ENCODE data around the gene ANAPC1.
"Not testable (repeated sequence)": the region's sequence is repeated elsewhere in the genome, so short reads cannot be mapped to it uniquely, and the experiment has no call there.

The ANAPC1 gene
- 44.5 to 66.2 (median 63.7) reads per million in 4 donors for total RNA-seq

DNA sequence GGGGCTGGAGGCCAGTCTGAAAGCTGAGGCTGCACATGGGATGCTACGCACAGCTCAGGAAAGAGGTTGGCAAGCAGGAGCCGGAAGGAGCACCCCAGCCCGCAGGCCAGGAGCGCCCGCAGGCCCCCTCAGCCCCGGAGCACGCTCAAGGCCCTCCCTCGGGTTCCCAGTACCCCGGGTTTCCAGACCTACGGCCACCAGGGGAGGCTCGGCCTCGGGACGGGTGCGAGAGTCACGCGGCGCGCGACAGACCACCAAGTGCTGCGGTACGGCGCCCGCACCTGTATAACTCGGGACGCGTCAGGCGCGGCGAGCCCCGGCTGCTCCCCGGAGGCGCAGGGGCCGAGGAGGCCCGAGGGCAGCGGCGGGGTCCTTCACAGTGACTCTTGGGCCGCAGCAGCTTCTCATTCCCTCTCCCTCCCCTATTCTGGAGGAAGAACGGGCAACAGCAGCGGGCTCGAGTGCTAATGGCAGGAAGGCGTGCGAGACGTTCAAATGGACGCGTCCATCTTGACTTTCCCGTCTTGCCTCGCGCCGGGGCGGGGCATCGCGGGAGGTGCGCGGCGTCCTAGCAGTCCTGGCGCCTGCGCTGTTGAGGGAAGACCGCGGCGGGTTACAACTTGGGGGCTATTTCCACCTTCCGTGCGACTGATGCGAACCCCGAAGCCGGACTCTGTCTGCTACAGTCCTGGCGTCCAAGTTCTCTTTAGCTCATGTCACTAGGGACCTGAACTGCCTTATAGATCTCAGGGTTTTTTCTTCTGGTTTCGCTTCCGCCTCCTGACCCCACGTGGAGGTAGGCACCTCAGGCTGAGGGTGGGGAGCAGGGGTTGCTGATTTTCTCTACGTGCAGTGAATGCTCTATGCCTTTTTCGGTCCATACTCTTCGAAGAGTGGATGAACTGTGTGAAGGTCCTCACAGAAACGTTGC lies at the start of gene ANAPC1:
Gene ANAPC1, minus strand, starts transcription at position 533 of the 931 bp plus-strand sequence. CDS start 3,368 bp downstream, outside the sequence.
- DNase-seq: peak; percentile 67 to 83 (median 80)

- DNase-seq: no peak
Observed at GRCh38 chr2:111932841-111933291, 48.9 kb upstream of the ANAPC1 start.

DNA sequence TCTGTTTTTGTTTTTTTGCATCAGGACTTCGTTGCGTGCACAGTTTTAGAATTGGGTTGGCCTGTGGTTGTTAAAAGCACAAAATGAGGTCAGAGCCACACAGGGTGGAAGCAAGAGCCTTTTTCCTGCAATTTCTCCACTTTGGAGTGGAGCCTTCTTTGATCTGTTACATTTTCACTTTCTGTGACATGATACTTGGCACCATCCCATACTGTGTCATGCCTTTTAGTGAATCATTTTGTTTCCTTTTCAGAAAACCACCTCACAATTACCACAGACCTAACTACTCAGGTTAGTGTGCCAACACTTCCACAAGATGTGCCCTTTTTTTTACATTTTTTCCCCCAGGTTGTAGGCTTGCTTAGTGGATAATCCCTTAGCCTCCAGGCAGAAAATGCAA lies 46.9 kb upstream of the ANAPC1 start:
- peak in 1 of 5 donors; percentile 75 for DNase-seq

DNA sequence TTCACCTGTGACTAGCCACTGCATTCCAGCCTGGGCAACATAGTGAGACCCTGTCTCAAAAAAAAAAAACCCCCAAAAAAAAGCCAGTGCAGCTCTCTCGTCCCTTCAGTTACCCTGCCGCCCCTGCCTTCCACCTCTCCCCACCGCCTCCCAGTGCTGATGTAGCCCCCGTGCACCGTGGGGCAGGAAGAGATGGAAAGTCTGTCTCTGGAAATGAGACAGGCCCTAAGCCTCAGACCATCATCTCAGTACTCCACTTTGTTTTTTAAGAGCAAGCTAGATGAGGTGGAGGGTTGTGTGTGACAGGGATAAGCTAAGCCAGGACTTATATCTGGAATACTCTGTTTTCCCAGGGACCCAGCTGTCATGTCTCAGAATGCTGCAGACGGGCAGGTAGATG lies 46.4 kb upstream of the ANAPC1 start:
- no peak for DNase-seq

GRCh38 chr2:111927723-111928122 lies 43.7 kb upstream of the ANAPC1 start:
- DNase-seq: no peak

DNA sequence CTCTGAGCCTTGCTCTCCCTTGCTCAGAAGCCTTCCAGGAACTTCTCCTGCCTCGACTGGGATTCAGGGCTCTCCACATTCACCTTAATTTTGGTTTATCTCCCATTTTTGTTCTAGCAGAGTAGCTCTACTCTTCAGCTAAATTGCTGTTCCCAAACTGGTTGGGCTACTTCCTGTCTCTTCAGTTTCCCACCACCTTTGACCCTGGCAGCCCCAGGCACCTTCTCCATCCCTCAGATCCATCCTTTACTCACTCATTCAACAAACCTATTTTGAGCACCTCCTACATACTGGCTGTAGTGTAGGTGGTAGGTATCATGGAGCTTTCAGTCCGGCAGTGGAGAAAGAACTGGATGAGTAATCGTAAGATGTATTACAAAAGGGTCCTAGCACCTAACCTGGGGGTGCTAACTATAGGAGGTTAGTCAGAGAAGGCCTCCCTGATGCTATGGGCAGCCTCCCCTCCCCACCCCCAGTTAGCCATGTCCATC lies 40.7 kb upstream of the ANAPC1 start:
- no peak for DNase-seq

GRCh38 chr2:111923276-111923804 lies 39.3 kb upstream of the ANAPC1 start:
- no peak for DNase-seq

GRCh38 chr2:111919794-111920608 lies 36.0 kb upstream of the ANAPC1 start:
- no peak for DNase-seq

DNA sequence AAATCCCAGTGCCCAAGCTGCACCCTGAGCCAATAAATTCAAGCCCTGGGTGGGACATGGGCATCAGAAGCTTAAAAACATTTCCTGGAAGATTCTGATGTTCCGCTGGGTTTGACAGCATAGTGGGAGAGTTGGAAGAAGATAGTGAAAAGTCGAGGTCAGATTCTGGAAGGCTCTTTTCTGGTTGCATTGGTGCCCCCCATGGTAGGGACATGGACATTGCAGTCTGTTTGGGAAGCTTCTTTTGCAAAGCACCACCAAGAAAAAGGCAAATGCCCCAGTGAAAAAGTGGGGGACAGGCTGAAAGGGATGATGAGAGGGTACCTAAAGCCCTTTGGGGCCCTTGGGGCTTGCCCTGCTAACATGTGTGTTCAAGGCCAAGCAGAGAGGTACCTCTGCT lies 35.4 kb upstream of the ANAPC1 start:
- no peak for DNase-seq

GRCh38 chr2:111918383-111918806 lies 34.4 kb upstream of the ANAPC1 start:
- DNase-seq: no peak

DNA sequence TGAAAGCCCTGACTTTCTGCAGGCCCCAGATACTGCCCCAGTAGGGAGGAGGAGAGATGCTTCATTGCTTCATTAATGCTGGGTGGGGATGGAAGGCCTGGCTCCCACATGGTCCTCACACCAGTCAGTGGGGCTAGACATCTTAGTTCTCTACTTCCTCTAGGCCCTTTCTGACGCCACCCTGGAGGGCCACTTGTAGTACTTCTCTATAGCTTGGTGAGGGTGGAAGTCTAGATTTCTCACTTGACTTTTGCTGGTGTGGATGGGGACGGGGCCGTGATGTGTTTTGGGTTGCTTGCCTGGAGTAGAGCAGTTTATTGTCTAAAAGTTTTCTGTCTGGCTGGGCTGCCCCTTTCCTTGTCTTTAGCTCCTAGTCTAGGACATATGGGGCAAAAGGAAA lies 33.1 kb upstream of the ANAPC1 start:
- no peak for DNase-seq

DNA sequence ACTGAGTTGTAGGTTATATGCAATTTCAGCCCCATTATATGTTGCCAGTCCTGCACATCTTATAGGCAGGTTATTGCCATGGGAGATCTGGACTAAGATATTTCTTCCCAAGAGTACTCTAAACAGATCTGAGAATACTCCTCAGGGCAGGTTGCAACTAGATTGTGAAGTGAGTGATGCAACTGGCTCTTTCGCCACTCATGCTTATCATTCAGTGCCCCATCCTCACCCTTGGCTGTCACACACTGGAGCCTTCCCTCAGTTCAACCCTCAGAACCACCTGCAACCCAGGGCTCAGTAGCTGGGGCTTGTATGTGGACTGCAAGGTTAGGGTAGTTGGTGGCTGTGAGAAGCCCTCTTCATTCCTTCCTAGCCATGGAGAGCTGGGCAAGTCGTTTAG lies 28.6 kb upstream of the ANAPC1 start:
- no peak for DNase-seq

DNA sequence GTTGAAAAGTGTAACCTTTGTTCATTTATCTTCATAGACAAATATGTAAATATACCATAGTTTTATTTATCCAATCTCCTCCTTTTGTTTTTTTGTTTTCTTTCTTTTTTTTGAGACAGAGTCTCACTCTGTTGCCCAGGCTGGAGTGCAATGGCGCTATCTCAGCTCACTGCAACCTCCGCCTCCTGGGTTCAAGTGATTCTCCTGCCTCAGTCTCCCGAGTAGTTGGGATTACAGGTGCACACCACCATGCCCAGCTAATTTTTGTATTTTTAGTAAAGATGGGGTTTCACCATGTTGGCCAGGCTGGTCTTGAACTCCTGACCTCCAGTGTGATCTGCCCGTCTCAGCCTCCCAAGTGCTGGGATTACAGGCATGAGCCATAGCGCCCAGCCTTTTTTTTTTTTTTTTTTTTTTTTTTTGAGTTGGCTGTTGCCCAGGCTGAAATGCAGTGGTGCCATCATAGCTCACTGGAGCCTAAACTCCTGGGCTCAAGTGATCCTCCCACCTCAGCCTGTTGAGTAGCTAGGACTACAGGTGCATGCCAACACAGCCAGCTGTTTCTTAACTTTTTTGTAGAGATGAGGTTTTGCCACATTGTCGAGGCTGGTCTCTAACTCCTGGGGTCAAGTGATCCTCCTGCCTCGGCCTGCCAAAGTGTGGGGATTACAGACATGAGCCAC lies 27.4 kb upstream of the ANAPC1 start:
- not testable (repeated sequence) for DNase-seq

DNA sequence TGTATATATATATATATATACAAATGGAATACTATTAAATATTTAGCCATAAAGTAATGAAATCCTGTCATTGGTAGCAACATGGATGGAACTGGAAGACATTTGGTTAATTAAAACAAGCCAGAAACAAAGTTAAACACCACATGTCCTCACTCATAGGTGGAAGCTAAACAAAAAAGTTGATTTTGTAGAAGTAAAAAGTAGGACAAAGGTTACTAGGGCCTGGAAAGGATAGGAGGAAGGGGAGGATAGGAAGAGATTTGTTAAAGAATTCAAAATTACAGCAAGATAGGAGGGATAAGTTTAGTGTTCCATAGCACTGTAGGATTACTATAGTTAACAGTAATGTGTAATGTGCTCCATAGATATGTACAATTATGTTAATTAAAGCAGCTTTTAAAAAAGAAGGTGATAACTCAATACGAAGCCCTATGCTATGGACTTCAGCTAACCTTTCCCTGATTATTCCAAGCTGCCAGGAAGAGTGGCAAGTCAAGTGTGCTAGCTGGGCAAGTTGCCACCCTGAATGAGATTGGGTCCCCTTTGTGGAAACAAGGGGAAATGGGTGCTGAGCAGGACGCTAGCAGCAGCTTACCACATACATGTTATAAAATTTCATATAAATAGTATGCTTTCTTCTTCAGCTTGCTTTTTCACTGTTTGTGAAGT lies 26.8 kb upstream of the ANAPC1 start:
- DNase-seq: no peak

- DNase-seq: not testable (repeated sequence)
Observed at GRCh38 chr2:111909997-111910396, 26.0 kb upstream of the ANAPC1 start.

- DNase-seq: no peak
Observed at GRCh38 chr2:111909079-111909478, 25.1 kb upstream of the ANAPC1 start.

DNA sequence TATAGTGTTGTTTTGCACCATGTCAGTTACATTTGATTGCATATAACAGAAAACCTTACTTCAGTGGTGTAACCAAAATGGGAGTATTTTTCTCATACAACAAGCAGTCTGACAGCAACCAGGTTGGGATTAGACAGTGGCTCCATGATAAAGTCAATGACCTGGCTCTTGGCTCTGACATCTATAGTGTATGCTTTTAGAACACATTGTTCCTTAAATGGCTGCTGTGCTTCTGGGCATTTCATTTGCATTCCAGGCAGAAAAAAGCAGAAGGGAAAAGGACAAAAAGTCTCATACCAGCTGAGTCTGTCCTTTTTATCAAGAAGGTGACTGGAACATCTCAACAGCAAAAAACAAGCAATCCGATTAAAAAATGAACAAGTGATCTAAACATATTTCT lies 24.6 kb upstream of the ANAPC1 start:
- no peak for DNase-seq

GRCh38 chr2:111905990-111906735 lies 22.2 kb upstream of the ANAPC1 start:
- DNase-seq: peak in 1 of 5 donors; percentile 5

DNA sequence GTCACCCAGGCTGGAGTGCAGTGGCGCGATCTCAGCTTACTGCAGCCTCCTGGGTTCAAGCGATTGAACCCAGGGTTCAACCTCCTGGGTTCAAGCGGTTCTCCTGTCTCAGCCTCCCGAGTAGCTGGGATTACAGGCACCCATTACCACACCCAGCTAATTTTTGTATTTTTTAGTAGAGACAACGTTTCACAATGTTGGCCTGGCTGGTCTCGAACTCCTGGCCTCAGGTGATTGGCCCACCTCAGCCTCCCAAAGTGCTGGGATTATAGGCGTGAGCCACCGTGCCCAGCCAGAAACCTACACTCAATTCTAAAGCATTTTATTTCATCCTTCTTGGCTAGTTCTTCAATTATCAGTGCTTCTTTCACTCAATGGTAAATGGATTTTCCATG lies 21.5 kb upstream of the ANAPC1 start:
- DNase-seq: not testable (repeated sequence)

DNA sequence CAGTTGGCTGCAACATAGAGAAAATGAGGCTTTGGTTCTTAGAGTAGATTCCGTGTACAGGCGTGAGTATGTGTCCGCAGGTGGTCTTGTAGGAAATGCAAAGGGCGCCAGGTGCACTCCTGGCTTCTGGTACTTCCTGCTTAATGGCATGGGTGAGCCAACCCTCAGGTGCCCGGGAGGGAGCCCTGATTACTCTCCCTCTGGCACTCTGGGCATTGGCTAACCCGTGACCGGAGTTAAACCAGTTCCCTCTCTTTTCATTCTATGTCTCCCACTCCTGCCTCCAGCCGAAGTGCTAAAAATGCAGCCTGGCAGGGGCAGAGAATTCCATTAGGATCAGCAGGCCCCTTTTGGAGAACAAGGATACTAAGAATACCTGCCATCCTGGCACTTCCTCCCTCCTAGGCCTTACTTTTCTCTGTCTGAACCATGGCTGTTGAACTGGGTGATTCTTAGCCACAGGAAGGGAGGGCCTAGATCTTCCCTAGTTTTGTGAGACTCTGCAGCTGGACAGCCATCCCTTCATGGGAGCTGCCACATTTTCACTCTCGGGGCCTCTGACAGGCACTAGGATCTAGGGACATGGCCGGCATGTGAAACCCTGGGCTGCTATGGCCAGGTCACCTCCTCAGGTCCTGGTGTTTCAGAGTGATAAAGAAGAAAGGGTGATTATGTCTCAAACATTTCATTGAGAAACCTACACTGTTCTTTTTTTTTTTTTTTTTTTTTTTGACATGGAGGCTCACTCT lies 20.9 kb upstream of the ANAPC1 start:
- DNase-seq: no peak
